RWPE1 (cell line): ENCODE results near the gene TSFM.

ENCODE experiments used
- CTCF ChIA-PET: fragments of 350-600 bp; sonication (Branson Sonifier 250); formaldehyde crosslinking; extraction: SDS; loops from one replicate; lab custom pipeline; 2021; lab: Yijun Ruan, JAX
- POLR2A ChIA-PET: fragments of 400-600 bp; formaldehyde crosslinking; extraction: SDS; loops from one replicate; lab custom pipeline; 2020; ENCODE audit warnings: antibody characterized with exemption; ENCODE audit not compliant: low non-redundant PET; lab: Yijun Ruan, JAX
- DNase-seq: peaks from one replicate; pipeline ENCODE4 v3.0.0; 2012; ENCODE audit warnings: low spot score
- H3K27ac ChIP-seq: fragments of 450-650 bp; 2 replicates; pipeline ENCODE4 v1.5.1; 2017
- CTCF ChIP-seq: fragments of 450-650 bp; conservative IDR thresholded peaks from 2 replicates; pipeline ENCODE4 v1.5.1; 2017; ENCODE audit warnings: low read depth, mild to moderate bottlenecking

Gene TSFM

GRCh38 chr12:57796996-57797395 lies 14.4 kb downstream of the TSFM start:
- ChIA-PET POLR2A (no interaction called here), CTCF (no interaction called here)
- no peak overlapping the region for H3K27ac ChIP-seq
- TF ChIP-seq CTCF, result no peak
- no peak for DNase-seq

- no peak for TF ChIP-seq CTCF
- ChIA-PET POLR2A (no interaction called here), CTCF (interaction anchor here (0.9 kb wide), 1 partner anchor 107 kb away, joined by 5 read pairs; no protein-coding TSS in a partner anchor)
- DNase-seq, result no peak
- H3K27ac ChIP-seq, result no peak overlapping the region
These were observed 15.3 kb downstream of the TSFM start for GRCh38 chr12:57797933-57798332.

GRCh38 chr12:57800965-57801364 lies 18.4 kb downstream of the TSFM start:
- ChIA-PET POLR2A (no interaction called here), CTCF (no interaction called here)
- no peak for TF ChIP-seq CTCF
- no peak overlapping the region for H3K27ac ChIP-seq
- no peak for DNase-seq

- DNase-seq, result no peak
- no peak overlapping the region for H3K27ac ChIP-seq
- CTCF ChIA-PET, result interaction anchor here (0.6 to 1.6 kb wide), 13 partner anchors 10 to 1375 kb away, joined by 3 to 12 read pairs (median 3); partner anchors contain the start of gene AVIL
- POLR2A ChIA-PET, result no interaction called here
- no peak for TF ChIP-seq CTCF
These were observed 20.0 kb downstream of the TSFM start for GRCh38 chr12:57802607-57803006.

- ChIA-PET POLR2A (no interaction called here), CTCF (interaction anchor here (0.6 to 1.6 kb wide), 17 partner anchors 9 to 1376 kb away, joined by 3 to 12 read pairs (median 4); partner anchors contain the start of gene AVIL)
- peak overlapping the region; percentile 41 for H3K27ac ChIP-seq
- TF ChIP-seq CTCF, result peak; percentile 74
- DNase-seq, result peak; percentile 70
These were observed 20.8 kb downstream of the TSFM start for GRCh38 chr12:57803319-57803893.

GRCh38 chr12:57806677-57807076 lies 24.1 kb downstream of the TSFM start:
- POLR2A ChIA-PET, result no interaction called here
- no peak for TF ChIP-seq CTCF

More at GRCh38 chr12:57806677-57807076, 24.1 kb downstream of the TSFM start:
- no peak for DNase-seq
- CTCF ChIA-PET, result no interaction called here
- H3K27ac ChIP-seq, result no peak overlapping the region
